Retinal pigment epithelial cell (primary cell): ENCODE data around the gene NCKAP5.

Source experiments
- DNase-seq: peaks from one replicate; pipeline ENCODE4 v3.0.0-alpha.2; 2010; ENCODE audit warnings: low read depth
- H3K4me3 ChIP-seq: 2 replicates; pipeline ENCODE4 v1.5.1; 2011; ENCODE audit warnings: mild to moderate bottlenecking, low read length, control low read depth, moderate library complexity
- TF ChIP-seq, protein P1 (sequence below): conservative IDR thresholded peaks from 2 replicates; pipeline ENCODE4 v1.5.1; 2011; ENCODE audit warnings: low read depth, low read length, control low read depth, inconsistent platforms

The NCKAP5 gene

DNA sequence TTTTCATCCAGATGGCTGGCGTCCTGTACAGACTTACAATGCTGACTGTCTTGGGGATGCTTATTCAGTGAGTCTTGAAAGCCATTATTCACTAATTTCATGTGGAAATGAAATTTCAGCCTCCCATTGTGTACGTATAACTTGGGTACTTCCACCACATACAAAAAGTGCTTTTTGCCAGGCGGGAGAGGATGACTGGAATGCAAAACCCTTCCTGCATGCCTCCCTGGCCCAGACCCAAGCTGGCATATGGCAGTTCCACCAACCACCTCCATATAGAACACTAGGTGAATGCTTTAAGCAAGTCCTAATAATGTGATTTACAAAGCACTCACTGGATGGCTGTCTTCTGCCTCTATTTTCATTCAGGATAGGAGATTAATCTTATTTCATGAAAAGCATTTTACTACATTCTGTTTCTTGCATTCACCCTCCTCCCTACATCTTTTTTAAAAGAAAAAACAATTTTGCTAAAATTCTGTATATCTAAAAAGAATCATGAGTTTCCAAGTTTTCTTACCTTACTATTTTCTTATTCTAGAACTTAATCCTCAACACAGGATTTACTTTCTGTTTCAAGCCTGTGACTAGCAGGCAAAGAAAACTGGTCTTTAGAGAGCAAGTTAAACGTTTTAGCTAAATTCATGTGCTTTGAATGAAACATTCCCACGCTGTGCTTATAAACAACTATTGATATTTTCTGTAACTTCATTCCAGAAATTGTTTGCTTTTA, 327.6 kb downstream of the NCKAP5 start:
- no peak for DNase-seq
- peak overlapping the region; percentile 2 for H3K4me3 ChIP-seq
- TF ChIP-seq, protein P1, sequence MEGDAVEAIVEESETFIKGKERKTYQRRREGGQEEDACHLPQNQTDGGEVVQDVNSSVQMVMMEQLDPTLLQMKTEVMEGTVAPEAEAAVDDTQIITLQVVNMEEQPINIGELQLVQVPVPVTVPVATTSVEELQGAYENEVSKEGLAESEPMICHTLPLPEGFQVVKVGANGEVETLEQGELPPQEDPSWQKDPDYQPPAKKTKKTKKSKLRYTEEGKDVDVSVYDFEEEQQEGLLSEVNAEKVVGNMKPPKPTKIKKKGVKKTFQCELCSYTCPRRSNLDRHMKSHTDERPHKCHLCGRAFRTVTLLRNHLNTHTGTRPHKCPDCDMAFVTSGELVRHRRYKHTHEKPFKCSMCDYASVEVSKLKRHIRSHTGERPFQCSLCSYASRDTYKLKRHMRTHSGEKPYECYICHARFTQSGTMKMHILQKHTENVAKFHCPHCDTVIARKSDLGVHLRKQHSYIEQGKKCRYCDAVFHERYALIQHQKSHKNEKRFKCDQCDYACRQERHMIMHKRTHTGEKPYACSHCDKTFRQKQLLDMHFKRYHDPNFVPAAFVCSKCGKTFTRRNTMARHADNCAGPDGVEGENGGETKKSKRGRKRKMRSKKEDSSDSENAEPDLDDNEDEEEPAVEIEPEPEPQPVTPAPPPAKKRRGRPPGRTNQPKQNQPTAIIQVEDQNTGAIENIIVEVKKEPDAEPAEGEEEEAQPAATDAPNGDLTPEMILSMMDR: no peak

DNA sequence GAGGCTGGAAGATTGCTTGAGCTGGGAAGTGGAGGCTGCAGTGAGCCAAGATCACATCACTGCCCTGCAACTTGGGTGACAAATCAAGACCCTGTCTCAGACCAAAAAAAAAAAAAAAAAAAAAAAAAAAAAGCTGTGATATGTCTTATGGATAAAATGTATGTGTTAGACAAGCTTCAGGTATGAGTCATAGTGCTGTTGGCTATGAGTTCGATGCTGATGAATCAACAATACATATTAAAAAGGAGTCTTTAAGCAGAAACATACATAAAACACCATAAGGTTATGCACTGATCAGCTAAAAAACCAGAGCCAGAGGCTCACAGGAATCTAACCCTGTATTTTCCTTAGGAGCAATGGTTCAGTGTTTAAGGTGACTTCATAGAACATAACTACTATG, 332.3 kb downstream of the NCKAP5 start:
- DNase-seq: no peak
- TF ChIP-seq, protein P1: no peak
- no peak overlapping the region for H3K4me3 ChIP-seq

DNA sequence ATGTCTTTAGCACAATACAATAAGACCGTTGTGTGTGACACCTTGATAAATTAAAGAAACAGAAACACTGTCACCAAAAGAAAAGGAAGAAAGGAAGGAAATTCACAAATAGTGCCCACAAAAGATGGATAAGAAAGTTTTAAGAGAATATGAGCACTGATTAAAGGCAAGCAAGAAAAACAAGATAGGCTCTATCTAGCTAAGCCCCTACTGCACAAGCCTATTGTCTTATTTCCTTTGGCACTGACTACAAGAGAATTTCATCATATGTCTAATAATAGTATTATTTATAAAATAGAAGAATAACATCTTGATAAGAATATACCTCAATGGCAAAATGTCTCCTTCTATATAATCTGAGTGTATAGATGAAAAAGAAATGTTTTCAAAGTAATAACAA, 335.7 kb downstream of the NCKAP5 start:
- no peak overlapping the region for H3K4me3 ChIP-seq
- DNase-seq: no peak
- TF ChIP-seq, protein P1: no peak

GRCh38 chr2:133231264-133231663, 337.0 kb downstream of the NCKAP5 start:
- no peak overlapping the region for H3K4me3 ChIP-seq
- TF ChIP-seq, protein P1: no peak
- DNase-seq: no peak

DNA sequence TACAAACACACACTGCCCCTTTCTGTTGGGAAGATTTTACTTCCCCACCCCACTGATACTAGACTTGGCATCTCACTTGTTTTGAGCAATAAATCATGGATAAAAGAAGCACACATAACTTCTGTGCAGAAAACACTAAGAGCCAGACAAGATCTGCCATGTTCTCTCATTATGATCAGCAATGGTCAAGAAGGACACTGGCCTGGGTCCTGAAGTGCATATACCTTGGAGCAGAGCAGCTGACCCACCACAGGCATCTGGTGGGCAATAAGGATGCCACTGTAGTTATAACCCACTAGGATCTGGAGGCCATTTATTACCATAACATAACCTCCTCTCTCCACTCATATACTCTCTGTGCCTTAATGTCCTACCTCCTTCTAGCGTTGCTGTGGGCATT, 338.3 kb downstream of the NCKAP5 start:
- TF ChIP-seq, protein P1: no peak
- H3K4me3 ChIP-seq: no peak overlapping the region
- DNase-seq: no peak

- TF ChIP-seq, protein P1: no peak
- H3K4me3 ChIP-seq: no peak overlapping the region
- no peak for DNase-seq
Observed at GRCh38 chr2:133223226-133223625, 345.0 kb downstream of the NCKAP5 start.

DNA sequence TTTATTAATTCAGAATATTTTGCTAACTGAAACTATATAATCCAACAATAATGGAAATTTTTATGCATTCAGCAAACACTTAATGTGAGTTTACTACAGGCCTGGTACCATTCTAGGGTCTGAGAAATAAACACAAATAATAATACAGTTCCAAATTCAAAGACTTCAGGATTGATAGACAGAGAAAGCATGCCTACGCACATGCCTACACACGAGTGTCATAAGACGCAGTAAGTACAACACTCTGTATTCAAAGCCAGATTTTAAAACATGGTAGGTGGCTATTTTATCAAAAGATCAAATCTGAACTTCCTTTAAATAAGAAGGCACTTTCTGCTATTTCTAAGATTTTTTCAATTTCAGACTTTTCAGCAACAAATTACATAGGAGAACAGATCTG, 346.9 kb downstream of the NCKAP5 start:
- TF ChIP-seq, protein P1: no peak
- DNase-seq: no peak

More for the DNA sequence above, 346.9 kb downstream of the NCKAP5 start:
- H3K4me3 ChIP-seq: no peak overlapping the region
